ENCODE results near the gene SCUBE1. TPM values are rescaled to one million over a fixed set of nuclear protein-coding genes. Genes with fewer than 3 reads are reported as not detected.

SCUBE1 gene
- total and polyA plus RNA-seq, 8 donors, result 0.31 to 8.0 (median 1.8) TPM

- H3K27ac ChIP-seq, result no peak overlapping the region
- intact Hi-C loops (cut with DNase I; ENCODE audit: low total_unique reads), result no loop called here
Observed at GRCh38 chr22:43244803-43245527, 98.2 kb downstream of the SCUBE1 start.

DNA sequence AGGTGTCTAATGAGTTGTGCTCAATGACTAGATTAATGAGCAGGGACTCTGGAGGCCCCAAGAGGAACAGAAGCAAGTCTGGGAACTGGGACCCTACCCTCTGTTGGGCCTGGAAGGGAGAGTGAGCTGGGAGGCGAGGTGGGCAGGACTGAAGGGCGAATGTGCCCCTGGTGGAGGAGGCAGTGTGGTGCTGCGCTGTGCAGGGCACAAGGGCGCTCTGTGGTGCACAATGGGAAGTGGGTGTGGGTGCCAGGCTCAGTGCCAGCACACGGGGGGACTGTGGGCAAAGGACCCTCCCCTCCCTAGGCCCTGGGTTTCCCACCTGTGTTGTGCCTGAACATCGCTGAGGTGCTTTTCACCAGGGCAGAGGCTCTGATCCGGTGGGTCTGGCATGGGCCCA, 98.8 kb downstream of the SCUBE1 start:
- Histone ChIP-seq H3K27ac (no peak overlapping the region), H3K36me3 (no peaks in the 10 kb centered on the region), H3K4me1 (peaks cover 0 to 4% (median 1%) of the 10 kb centered on the region in 4 donors), H3K27me3 (peaks cover 0 to 11% (median 0%) of the 10 kb centered on the region in 3 donors), H3K9me3 (no peaks in the 10 kb centered on the region), H3K4me3 (no peak overlapping the region)
- DNase-seq, result no peak
- 71 to 82% (median 76%) methylated on average over 5 to 7 of the region's 7 CpGs for WGBS, 5 donors
- intact Hi-C loops (cut with DNase I; ENCODE audit: low total_unique reads), result no loop called here
- no peak for TF ChIP-seq POLR2A (IDR thresholded peaks at IDR 0.05)
- TF ChIP-seq POLR2AphosphoS5 (IDR thresholded peaks at IDR 0.05), result no peak
- TF ChIP-seq EP300 (IDR thresholded peaks at IDR 0.05), result no peak
- TF ChIP-seq, protein P1, sequence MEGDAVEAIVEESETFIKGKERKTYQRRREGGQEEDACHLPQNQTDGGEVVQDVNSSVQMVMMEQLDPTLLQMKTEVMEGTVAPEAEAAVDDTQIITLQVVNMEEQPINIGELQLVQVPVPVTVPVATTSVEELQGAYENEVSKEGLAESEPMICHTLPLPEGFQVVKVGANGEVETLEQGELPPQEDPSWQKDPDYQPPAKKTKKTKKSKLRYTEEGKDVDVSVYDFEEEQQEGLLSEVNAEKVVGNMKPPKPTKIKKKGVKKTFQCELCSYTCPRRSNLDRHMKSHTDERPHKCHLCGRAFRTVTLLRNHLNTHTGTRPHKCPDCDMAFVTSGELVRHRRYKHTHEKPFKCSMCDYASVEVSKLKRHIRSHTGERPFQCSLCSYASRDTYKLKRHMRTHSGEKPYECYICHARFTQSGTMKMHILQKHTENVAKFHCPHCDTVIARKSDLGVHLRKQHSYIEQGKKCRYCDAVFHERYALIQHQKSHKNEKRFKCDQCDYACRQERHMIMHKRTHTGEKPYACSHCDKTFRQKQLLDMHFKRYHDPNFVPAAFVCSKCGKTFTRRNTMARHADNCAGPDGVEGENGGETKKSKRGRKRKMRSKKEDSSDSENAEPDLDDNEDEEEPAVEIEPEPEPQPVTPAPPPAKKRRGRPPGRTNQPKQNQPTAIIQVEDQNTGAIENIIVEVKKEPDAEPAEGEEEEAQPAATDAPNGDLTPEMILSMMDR (IDR thresholded peaks at IDR 0.05), result no peak

More at GRCh38 chr22:43244803-43245527, 98.2 kb downstream of the SCUBE1 start:
- TF ChIP-seq POLR2AphosphoS5 (IDR thresholded peaks at IDR 0.05) (no peak), POLR2A (IDR thresholded peaks at IDR 0.05) (no peak), EP300 (IDR thresholded peaks at IDR 0.05) (no peak)
- TF ChIP-seq, protein P1 (IDR thresholded peaks at IDR 0.05), result no peak
- H3K9me3 ChIP-seq, result no peaks in the 10 kb centered on the region
- peaks cover 0 to 10% (median 0%) of the 10 kb centered on the region in 3 donors for H3K27me3 ChIP-seq
- DNase-seq, result no peak
- H3K4me3 ChIP-seq, result no peak overlapping the region
- 65 to 79% (median 72%) methylated on average over 9 to 24 of the region's 24 CpGs for WGBS, 5 donors
- H3K36me3 ChIP-seq, result no peaks in the 10 kb centered on the region
- peaks cover 0 to 4% (median 0%) of the 10 kb centered on the region in 4 donors for H3K4me1 ChIP-seq

- H3K4me3 ChIP-seq, result no peak overlapping the region
- TF ChIP-seq POLR2AphosphoS5 (IDR thresholded peaks at IDR 0.05) (no peak), EP300 (IDR thresholded peaks at IDR 0.05) (no peak), POLR2A (IDR thresholded peaks at IDR 0.05) (no peak)
- TF ChIP-seq, protein P1 (IDR thresholded peaks at IDR 0.05), result no peak
- no peaks in the 10 kb centered on the region for H3K9me3 ChIP-seq
- DNase-seq, result no peak
- H3K27ac ChIP-seq, result no peak overlapping the region
- peaks cover 0 to 5% (median 2%) of the 10 kb centered on the region in 4 donors for H3K4me1 ChIP-seq
- intact Hi-C loops (cut with DNase I; ENCODE audit: low total_unique reads), result no loop called here
- WGBS, 5 donors, result 88 to 96% (median 94%) methylated on average over 11 to 12 of the region's 12 CpGs
- H3K27me3 ChIP-seq, result peaks cover 0 to 11% (median 0%) of the 10 kb centered on the region in 3 donors
- no peaks in the 10 kb centered on the region for H3K36me3 ChIP-seq
Observed at GRCh38 chr22:43243324-43243723, 99.8 kb downstream of the SCUBE1 start.

- TF ChIP-seq, protein P1 (IDR thresholded peaks at IDR 0.05), result no peak
- TF ChIP-seq POLR2A (IDR thresholded peaks at IDR 0.05), result no peak
- TF ChIP-seq POLR2AphosphoS5 (IDR thresholded peaks at IDR 0.05), result no peak
- TF ChIP-seq EP300 (IDR thresholded peaks at IDR 0.05), result no peak
- Histone ChIP-seq H3K27ac (no peak overlapping the region), H3K4me1 (peaks cover 0 to 5% (median 2%) of the 10 kb centered on the region in 4 donors), H3K9me3 (no peaks in the 10 kb centered on the region), H3K36me3 (no peaks in the 10 kb centered on the region), H3K4me3 (no peak overlapping the region), H3K27me3 (peaks cover 0 to 11% (median 0%) of the 10 kb centered on the region in 3 donors)
- intact Hi-C loops (cut with DNase I; ENCODE audit: low total_unique reads), result no loop called here
- WGBS, 5 donors, result 86 to 93% (median 91%) methylated on average over 6 of the region's 6 CpGs
- DNase-seq, result no peak
Observed at GRCh38 chr22:43242627-43243026, 100.5 kb downstream of the SCUBE1 start.
